Measurements from ENCODE around the gene MEG3.
A peak's percentile ranks its signal among the peaks of the same experiment; 100 is the strongest.
"Not testable (repeated sequence)": the region's sequence is repeated elsewhere in the genome, so short reads cannot be mapped to it uniquely, and the experiment has no call there.

The MEG3 gene

GRCh38 chr14:100789460-100790417 is 36.2 kb upstream of the MEG3 start:
- no peak for DNase-seq

- DNase-seq, result no peak
Observed at GRCh38 chr14:100790502-100791347, 35.2 kb upstream of the MEG3 start.

- DNase-seq, result no peak
Observed at GRCh38 chr14:100791348-100791735, 34.6 kb upstream of the MEG3 start.

GRCh38 chr14:100791995-100792394 is 33.9 kb upstream of the MEG3 start:
- no peak for DNase-seq

GRCh38 chr14:100796946-100797345 is 29.0 kb upstream of the MEG3 start:
- no peak for DNase-seq

- peak; percentile 9 for DNase-seq
Observed at GRCh38 chr14:100800041-100800440, 25.9 kb upstream of the MEG3 start.

GRCh38 chr14:100801433-100801832 is 24.5 kb upstream of the MEG3 start:
- not testable (repeated sequence) for DNase-seq

GRCh38 chr14:100802179-100802578 is 23.7 kb upstream of the MEG3 start:
- no peak for DNase-seq

GRCh38 chr14:100802766-100803165 is 23.2 kb upstream of the MEG3 start:
- no peak for DNase-seq

- DNase-seq, result no peak
Observed at GRCh38 chr14:100803226-100803625, 22.7 kb upstream of the MEG3 start.

GRCh38 chr14:100803676-100804075 is 22.2 kb upstream of the MEG3 start:
- DNase-seq, result no peak

- no peak for DNase-seq
Observed at GRCh38 chr14:100804138-100804537, 21.8 kb upstream of the MEG3 start.

GRCh38 chr14:100804558-100805309 is 21.2 kb upstream of the MEG3 start:
- DNase-seq, result no peak

GRCh38 chr14:100806386-100806785 is 19.5 kb upstream of the MEG3 start:
- DNase-seq, result no peak

GRCh38 chr14:100807496-100807895 is 18.4 kb upstream of the MEG3 start:
- no peak for DNase-seq

GRCh38 chr14:100807979-100808734 is 17.8 kb upstream of the MEG3 start:
- no peak for DNase-seq

- no peak for DNase-seq
Observed at GRCh38 chr14:100810435-100810834, 15.5 kb upstream of the MEG3 start.

- DNase-seq, result no peak
Observed at GRCh38 chr14:100810861-100811461, 15.0 kb upstream of the MEG3 start.

- no peak for DNase-seq
Observed at GRCh38 chr14:100813291-100813690, 12.6 kb upstream of the MEG3 start.

GRCh38 chr14:100815478-100816285 is 10.2 kb upstream of the MEG3 start:
- DNase-seq, result no peak
